ENCODE results near the gene EYA2. TPM values are rescaled to one million over a fixed set of nuclear protein-coding genes. Genes with fewer than 3 reads are reported as not detected.

EYA2 gene
- total RNA-seq, 1 experiment from 2014 or later = 0.74 TPM

DNA sequence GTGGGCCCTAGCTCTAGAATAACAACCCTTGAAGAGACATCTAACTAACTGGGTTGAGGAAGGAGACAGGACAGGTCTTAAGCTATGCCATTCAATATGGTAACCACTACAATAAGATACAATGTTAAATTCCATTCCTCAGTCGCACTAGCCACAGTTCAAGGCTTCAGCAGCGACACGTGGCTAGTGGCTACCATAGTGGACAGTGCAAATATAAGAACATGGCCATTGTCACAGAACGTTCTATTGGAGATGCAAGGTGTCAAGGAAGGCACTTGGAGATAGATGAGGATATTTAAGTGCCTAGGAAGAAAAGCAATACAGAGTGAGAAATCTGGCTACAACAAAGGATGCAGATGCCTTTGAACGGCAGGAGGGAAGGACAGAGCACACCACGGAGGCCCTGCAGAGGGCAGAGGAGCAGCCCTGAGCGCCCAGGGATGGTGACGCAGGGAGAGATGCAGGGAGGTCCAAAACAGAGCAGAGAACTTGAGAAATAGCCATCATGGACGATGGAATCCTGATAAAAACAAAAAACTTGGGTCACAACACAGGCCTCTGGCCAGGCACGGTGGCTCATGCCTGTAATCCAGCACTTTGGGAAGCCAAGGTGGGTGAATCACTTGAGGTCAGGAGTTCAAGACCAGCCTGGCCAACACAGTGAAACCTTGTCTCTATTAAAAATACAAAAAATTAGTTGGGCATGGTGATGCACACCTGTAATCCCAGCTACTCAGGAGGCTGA is 321.2 kb downstream of the EYA2 start:
- no peak overlapping the region for H3K4ac ChIP-seq (ENCODE audit: low read depth, low read length)
- no peak overlapping the region for H3K56ac ChIP-seq (ENCODE audit: insufficient read length, low read depth, low read length)
- TF ChIP-seq, protein P1, sequence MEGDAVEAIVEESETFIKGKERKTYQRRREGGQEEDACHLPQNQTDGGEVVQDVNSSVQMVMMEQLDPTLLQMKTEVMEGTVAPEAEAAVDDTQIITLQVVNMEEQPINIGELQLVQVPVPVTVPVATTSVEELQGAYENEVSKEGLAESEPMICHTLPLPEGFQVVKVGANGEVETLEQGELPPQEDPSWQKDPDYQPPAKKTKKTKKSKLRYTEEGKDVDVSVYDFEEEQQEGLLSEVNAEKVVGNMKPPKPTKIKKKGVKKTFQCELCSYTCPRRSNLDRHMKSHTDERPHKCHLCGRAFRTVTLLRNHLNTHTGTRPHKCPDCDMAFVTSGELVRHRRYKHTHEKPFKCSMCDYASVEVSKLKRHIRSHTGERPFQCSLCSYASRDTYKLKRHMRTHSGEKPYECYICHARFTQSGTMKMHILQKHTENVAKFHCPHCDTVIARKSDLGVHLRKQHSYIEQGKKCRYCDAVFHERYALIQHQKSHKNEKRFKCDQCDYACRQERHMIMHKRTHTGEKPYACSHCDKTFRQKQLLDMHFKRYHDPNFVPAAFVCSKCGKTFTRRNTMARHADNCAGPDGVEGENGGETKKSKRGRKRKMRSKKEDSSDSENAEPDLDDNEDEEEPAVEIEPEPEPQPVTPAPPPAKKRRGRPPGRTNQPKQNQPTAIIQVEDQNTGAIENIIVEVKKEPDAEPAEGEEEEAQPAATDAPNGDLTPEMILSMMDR (conservative IDR thresholded peaks at IDR 0.05) = no peak
- no peak overlapping the region for H4K91ac ChIP-seq (ENCODE audit: insufficient read length, low read depth, low read length)
- peaks cover 6% of the 10 kb centered on the region for H3K79me1 ChIP-seq (ENCODE audit: insufficient read depth, low read depth, low read length, poor library complexity, severe bottlenecking)
- no peak overlapping the region for H3K18ac ChIP-seq (ENCODE audit: insufficient read length, low read depth, low read length)
- H4K20me1 ChIP-seq (ENCODE audit: control insufficient read depth, insufficient read depth, insufficient read length) = no peaks in the 10 kb centered on the region
- peaks cover 4 to 10% of the 10 kb centered on the region in 2 experiments; a peak in 3 of 4 replicates for H3K4me1 Mint-ChIP-seq
- H2AK5ac ChIP-seq (ENCODE audit: insufficient read length, low read length) = no peak overlapping the region
- DNase-seq = no peak
- H3K9me3 ChIP-seq (ENCODE audit: control insufficient read depth, low read depth, low read length) = no peaks in the 10 kb centered on the region
- no peak overlapping the region for H3K27ac ChIP-seq (ENCODE audit: insufficient read length, low read depth, low read length)
- H3K79me2 ChIP-seq (ENCODE audit: insufficient read depth, low read length) = peaks cover 6% of the 10 kb centered on the region
- H4K5ac ChIP-seq (ENCODE audit: insufficient read length, low read depth, low read length) = no peak overlapping the region
- H3K4me1 ChIP-seq (ENCODE audit: insufficient read depth, low read length) = no peaks in the 10 kb centered on the region
- WGBS (ENCODE audit: extremely low coverage, insufficient read length, low lambda C conversion rate) = no CpG with 5 or more reads among the region's 10 CpGs
- H3K23ac ChIP-seq (ENCODE audit: insufficient read length, low read depth, low read length) = no peak overlapping the region
- no peaks in the 10 kb centered on the region for H3K23me2 ChIP-seq (ENCODE audit: insufficient read length, low read depth, low read length, poor library complexity, severe bottlenecking)
- peak overlapping the region; percentile 30 to 89 (median 50); a peak in 3 of 7 replicates for H3K27ac Mint-ChIP-seq
- no peak overlapping the region for H3K4me2 ChIP-seq (ENCODE audit: insufficient read depth, insufficient read length, low read length)
- H3K27me3 Mint-ChIP-seq (ENCODE audit: low read depth) = no peaks in the 10 kb centered on the region
- no peak overlapping the region for H2BK12ac ChIP-seq (ENCODE audit: insufficient read length, low read depth, low read length)
- H3K14ac ChIP-seq (ENCODE audit: insufficient read depth, low read length) = no peak overlapping the region
- peaks cover 37 to 49% (median 39%) of the 10 kb centered on the region in 3 experiments for H3K36me3 Mint-ChIP-seq (ENCODE audit: insufficient read depth in 1 of 3, low read depth in 3 of 3)
- no peak overlapping the region for H3T11ph ChIP-seq (ENCODE audit: low read length)
- no peak overlapping the region for H2BK15ac ChIP-seq (ENCODE audit: low read depth, low read length)
- no peaks in the 10 kb centered on the region for H3K27me3 ChIP-seq (ENCODE audit: insufficient read depth, low read length)
- no peak overlapping the region; a peak in 1 of 5 replicates for H3K4me3 Mint-ChIP-seq
- no peak overlapping the region for H3K9ac ChIP-seq (ENCODE audit: extremely low read depth, insufficient read length, low read length)
- no peak overlapping the region for H2BK20ac ChIP-seq (ENCODE audit: low read depth, low read length, poor library complexity, severe bottlenecking)
- no peaks in the 10 kb centered on the region; a peak in 1 of 5 replicates for H3K9me3 Mint-ChIP-seq
- H2BK120ac ChIP-seq (ENCODE audit: low read depth, low read length, poor library complexity, severe bottlenecking) = no peak overlapping the region
- no peak overlapping the region for H2BK5ac ChIP-seq (ENCODE audit: insufficient read length, low read length)
- H2AFZ ChIP-seq (ENCODE audit: low read length) = no peak overlapping the region
- no peak overlapping the region for H4K8ac ChIP-seq (replicated peaks; ENCODE audit: insufficient read length, low read depth, low read length)
